Activated CD8-positive, alpha-beta memory T cell treated with anti-CD3 and anti-CD28 coated beads, Interleukin-2, amount 50 U/mL, for 48 hours (primary cell): ENCODE measurements around the gene ANO10.
"Not testable (repeated sequence)": the region's sequence is repeated elsewhere in the genome, so short reads cannot be mapped to it uniquely, and the experiment has no call there.

Source experiments
- DNase-seq: peaks from one replicate; pipeline ENCODE4 v3.0.0-alpha.2; 2020

The ANO10 gene

DNA sequence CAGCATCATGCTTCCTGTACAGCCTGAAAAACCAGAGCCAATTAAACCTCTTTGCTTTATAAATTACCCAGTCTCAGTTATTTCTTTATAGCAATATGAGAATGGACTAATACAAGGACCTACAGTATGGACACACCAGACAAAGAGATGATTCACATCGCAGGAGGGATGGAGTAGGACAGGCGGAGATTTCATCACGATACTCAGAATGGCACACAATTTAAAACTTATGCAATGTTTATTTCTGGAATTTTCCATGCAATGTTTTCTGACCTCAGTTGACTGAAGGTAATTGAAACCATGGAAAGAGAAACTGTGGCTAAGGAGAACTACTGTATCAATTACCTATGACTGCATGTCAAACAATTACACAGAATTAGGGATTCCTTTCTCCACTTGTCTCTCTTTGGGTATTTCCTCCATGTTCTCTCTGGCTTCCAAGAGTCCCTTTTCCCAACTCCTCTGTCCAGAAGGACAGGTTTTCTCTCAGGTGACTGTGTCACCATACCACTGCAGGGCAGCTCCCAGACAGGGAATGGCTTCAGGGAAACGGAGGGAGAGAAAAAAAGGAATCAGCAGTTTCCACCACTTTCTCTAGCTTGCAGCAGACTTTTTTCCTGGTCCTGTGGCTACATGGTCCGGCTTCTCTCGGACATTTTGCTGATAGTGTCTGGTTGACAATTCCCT is 3.0 kb upstream of the ANO10 start:
- DNase-seq = no peak

GRCh38 chr3:43620831-43621655 is 768 bp downstream of the ANO10 start:
- DNase-seq = no peak

DNA sequence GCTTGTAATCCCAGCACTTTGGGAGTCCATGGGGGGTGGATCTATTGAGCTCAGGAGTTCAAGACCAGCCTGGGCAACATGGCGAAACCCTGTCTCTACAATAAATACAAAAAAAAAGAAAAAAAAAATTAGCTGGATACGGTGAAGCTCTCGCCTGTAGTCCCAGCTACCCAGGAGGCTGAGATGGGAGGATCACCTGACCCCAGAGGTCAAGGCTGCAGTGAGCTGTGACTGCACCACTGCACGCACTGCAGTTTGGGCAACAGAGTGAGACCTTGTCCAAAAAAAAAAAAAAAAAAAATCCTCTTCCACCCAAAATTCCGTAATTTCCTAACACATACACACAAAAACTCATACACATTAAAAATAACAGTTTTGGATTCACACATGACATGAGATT is 2.2 kb downstream of the ANO10 start:
- DNase-seq = no peak

DNA sequence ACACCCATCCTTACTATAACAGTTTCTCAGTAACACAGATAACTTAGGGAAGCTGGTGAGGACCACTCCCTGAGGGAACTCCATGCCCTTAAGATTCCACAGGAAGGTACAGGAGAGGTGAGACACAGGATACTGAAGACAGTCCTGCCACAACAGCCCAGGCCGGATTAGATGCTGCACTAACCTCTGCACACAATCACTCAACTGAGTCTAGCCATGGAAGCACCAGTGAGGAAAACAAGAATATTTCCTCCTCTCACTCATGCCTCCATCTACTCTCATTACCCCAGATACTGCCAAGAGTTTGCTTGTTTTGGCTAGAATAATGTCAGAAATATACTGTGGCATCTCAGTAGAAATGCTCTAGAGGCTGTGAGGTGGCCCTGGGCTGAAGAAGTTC is 3.7 kb downstream of the ANO10 start:
- DNase-seq = no peak

GRCh38 chr3:43616034-43616433 is 5.8 kb downstream of the ANO10 start:
- DNase-seq = no peak

DNA sequence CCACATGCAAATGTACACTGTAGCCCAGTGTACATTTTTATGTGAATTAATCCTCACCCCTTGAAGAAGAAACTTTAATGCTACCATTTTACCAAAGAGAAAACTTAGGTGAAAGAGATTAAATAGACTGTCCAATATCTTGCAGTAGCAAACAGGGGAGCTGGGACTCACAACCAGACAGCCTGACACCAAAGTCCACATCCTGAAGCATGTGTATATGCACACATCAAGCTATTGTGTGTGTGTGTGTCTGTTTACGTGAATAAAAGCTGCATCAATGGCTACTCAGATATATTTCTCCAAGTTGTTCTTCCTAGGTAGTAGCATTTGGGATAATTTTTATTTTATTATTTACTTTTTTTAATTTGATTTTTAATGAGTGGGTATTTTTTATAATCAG is 6.7 kb downstream of the ANO10 start:
- DNase-seq = no peak

DNA sequence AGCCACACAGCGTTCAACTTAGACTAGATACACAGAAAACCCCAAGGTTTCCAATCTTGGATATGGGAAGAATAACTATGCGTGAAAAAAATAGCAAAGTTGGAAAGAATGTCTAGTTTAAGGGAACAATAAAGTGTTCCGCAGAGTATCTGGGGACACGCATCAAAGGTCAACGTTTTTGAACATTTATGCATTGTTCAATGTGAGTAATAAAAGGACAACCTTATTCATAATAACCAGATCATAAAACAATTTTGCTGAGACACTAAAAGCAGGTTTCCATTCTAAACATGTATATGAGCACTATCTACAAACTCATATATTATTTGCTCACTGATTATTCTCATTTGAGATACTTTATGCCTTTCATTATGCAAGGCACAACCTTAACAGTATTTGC is 7.8 kb downstream of the ANO10 start:
- no peak for DNase-seq

DNA sequence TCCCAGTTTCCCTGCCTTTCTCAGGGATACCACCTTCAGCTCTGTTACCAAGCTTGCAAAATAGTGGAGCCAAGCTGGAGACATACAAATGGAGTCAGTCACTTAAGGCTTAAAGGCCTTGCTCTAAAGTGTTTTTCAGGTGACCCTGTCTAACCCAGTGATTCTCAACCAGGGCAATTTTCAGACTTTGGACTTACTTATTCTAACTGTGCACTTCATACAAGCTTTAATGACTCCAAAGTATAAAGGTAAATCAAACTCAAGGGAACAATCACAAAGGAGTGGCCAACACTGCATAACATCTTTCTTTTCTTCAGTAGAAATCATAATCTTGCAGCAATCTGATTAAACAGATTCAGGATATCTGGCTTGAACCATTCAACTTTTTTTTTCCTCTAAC is 9.4 kb downstream of the ANO10 start:
- DNase-seq = no peak

DNA sequence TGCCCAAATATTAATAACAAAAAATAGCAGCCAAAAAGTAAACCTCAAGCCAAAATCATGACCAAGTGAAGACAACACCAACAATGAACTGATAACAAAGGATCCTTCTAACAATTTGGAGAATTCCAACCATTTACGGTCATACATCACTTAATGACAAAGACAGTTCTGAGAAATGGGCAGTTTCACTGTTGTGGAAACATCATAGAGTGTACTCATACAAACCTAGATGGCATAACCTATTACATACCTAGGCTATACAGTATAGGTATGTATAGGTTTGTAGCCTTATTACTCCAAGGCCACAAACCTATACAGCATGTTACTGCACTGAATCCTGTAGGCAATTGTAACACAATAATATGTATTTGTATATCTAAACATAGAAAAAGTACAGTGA is 12.4 kb downstream of the ANO10 start:
- no peak for DNase-seq

GRCh38 chr3:43608751-43609150 is 13.1 kb downstream of the ANO10 start:
- no peak for DNase-seq

DNA sequence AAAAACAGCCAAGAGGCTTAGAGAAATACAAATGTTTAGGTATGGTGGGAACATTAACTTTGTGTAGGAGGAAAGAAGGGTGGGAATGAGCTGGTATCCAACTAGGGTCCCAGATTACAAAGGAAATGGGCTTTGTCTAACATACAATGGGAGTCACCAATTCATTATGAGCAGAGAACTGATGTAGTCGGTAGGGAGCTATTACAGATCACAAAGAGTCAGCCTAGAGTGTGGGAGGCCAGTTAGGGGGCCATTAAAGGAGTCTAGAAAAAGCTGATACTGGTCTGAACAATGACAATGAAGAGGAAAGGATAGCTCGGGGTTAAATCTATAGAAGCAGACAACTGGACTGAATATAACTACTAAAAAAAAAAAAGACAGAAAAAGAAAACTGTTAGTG is 15.5 kb downstream of the ANO10 start:
- no peak for DNase-seq

DNA sequence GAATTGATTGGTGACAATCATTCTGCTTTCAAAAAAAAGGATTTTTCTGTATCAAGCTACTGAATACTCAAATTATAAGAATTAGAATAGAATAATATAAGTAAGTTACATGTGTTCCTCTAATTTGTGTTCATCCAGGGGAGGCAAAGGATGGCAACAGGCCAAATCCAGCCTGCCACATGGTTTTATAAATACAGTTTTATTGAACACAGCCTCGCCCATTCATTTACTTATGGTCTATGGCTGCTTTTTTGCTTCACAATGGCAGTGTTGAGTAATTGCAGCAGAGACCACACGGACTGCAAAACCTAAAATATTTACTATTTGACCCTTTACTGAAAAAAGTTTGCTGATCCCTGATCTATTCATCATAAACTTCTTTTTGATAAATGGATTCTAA is 21.9 kb downstream of the ANO10 start:
- DNase-seq = not testable (repeated sequence)

DNA sequence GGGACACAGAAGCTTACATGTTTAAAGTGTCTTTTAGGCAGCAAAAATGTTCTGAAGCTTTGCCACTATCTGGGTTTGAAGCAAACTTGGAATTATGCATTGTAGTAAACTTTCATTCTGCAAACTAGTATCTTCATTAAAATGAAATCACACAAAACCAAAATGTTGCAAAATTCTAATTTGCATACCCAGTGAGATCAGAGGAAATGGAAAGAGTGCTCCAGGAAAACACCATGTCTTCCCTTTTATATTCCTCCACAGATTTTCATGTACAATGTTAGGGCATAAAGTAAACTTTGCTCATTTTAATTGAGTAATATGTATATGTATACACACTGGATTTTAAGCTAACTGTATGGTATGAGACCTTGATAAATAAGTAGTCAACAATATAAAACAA is 23.9 kb downstream of the ANO10 start:
- DNase-seq = no peak

DNA sequence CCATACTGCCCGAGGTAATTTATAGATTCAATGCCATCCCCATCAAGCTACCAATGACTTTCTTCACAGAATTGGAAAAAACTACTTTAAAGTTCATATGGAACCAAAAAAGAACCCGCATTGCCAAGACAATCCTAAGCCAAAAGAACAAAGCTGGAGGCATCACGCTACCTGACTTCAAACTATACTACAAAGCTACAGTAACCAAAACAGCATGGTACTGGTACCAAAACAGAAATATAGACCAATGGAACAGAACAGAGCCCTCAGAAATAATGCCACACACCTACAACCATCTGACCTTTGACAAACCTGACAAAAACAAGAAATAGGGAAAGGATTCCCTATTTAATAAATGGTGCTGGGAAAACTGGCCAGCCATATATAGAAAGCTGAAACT is 25.6 kb downstream of the ANO10 start:
- not testable (repeated sequence) for DNase-seq

GRCh38 chr3:43595280-43595679 is 26.5 kb downstream of the ANO10 start:
- DNase-seq = not testable (repeated sequence)

DNA sequence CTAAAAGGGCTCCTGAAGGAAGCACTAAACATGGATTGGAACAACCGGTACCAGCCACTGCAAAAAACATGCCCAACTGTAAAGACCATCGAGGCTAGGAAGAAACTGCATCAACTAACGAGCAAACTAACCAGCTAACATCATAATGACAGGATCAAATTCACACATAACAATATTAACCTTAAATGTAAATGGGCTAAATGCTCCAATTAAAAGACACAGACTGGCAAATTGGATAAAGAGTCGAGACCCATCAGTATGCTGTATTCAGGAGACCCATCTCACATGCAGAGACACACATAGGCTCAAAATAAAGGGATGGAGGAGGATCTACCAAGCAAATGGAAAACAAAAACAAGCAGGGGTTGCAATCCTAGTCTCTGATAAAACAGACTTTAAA is 28.2 kb downstream of the ANO10 start:
- DNase-seq = not testable (repeated sequence)

GRCh38 chr3:43591866-43592265 is 29.9 kb downstream of the ANO10 start:
- DNase-seq = not testable (repeated sequence)

DNA sequence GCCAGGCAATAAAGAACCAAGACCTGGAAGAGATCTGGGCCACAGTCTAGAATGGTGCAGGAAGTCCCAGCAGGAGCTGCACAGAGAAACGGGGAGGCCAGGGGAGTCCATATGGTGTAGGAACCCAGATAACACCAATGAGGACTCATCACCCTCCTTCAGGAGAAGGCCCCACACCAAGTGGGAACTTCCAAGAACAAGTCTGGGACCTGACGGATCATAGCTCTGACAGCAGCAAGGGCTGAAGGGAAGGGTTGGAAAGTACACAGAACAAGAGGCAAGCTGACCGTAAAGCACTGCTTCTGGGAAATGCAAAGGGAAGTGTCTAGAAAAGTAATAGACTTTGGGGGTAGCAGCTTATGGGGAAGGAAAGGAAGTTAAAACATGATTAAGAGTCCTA is 34.5 kb downstream of the ANO10 start:
- DNase-seq = no peak

GRCh38 chr3:43584043-43584826 is 37.6 kb downstream of the ANO10 start:
- DNase-seq = no peak

DNA sequence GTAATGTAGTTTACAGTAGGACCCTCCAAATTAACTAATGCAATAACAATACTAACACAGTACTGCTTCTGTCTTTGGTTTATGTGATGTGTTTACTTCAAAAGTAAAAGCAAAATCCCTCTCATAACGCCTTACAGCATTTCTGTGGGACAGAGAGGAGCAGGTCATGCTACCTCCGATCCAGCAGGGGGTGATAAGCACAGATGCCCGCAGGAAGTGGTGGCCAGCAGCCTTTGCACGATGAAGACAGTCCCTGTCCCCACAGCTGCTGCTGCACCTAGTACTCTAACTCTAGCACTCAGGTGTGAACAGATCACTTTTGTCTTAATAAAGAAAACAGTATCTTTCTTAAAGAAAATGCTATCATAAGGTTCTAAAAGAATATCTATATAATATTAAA is 38.3 kb downstream of the ANO10 start:
- DNase-seq = no peak

- DNase-seq = no peak
These were observed 38.9 kb downstream of the ANO10 start for GRCh38 chr3:43582866-43583265.

DNA sequence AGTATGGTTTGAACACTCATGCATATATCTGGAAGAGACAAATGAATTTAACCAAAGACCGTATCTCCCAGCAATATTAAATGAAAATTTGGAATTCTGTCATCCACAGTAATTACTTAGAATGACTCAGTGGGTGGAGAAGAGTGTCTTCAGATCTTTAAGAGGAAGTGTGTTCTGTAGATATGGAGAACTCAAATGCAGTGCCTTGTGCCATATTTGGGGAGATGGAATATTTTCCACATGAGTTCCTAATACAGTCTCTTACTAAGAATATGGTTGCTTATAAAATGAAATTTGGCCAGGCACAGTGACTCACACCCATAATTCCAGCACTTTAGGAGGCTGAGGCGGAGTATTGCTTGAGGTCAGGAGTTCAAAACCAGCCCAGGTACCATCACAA is 40.5 kb downstream of the ANO10 start:
- DNase-seq = no peak

- DNase-seq = no peak
These were observed 41.6 kb downstream of the ANO10 start for GRCh38 chr3:43580181-43580580.

DNA sequence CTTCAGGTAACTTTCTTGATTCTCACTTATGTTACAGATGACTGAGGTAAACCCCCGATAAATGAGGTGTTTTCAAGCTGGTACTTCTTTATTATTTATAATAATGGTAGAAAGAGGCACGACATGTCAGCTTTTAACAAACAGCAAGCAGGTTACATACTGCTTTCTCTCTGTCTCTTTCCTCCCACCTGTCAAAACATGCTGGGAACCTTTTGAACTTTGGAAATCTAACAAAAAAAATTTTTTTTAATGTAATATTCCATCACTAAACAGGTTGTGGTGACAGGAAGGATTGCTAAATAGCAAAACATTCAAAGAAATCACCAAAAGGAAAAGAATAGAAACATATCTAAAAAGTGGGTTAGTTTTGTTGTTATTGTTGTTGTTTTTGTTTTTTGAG is 48.2 kb downstream of the ANO10 start:
- no peak for DNase-seq
